ENCODE measurements around the gene GLI3. TPM values are rescaled to one million over a fixed set of nuclear protein-coding genes. Genes with fewer than 3 reads are reported as not detected.

GLI3 gene
- total RNA-seq, 1 experiment from 2014 or later = 46.2 TPM

DNA sequence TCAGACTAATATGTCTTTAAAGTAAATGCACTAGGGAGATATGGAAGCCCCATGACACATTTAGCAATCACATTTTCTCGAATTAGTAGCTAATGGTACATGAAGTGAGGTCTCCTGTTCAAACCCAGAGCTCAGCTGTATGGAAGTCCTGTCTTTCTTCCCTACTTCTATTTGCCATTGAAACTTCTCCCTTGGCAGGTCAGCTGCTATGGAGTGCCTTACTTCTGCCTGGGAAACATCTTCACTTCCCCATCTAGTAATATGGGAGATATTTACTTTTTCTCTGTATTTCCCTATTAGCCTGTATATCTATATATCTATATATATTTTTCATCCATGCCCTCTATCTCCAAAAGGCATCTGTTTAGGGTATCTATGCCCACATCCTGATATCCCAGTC, 308.8 kb downstream of the GLI3 start (continued):
- TF ChIP-seq ZNF138 (CRISPR knock-in tag; conservative IDR thresholded peaks at IDR 0.05) = no peak
- no peak for TF ChIP-seq CBFB (CRISPR knock-in tag; IDR thresholded peaks at IDR 0.05; ENCODE audit: low read depth)
- TF ChIP-seq MYBL2 (CRISPR knock-in tag; IDR thresholded peaks at IDR 0.05) = no peak
- no peak for TF ChIP-seq SOX15 (CRISPR knock-in tag; IDR thresholded peaks at IDR 0.05)
- TF ChIP-seq NR3C1 (CRISPR knock-in tag; conservative IDR thresholded peaks at IDR 0.05; ENCODE audit: low read depth) = no peak
- TF ChIP-seq, protein P1, sequence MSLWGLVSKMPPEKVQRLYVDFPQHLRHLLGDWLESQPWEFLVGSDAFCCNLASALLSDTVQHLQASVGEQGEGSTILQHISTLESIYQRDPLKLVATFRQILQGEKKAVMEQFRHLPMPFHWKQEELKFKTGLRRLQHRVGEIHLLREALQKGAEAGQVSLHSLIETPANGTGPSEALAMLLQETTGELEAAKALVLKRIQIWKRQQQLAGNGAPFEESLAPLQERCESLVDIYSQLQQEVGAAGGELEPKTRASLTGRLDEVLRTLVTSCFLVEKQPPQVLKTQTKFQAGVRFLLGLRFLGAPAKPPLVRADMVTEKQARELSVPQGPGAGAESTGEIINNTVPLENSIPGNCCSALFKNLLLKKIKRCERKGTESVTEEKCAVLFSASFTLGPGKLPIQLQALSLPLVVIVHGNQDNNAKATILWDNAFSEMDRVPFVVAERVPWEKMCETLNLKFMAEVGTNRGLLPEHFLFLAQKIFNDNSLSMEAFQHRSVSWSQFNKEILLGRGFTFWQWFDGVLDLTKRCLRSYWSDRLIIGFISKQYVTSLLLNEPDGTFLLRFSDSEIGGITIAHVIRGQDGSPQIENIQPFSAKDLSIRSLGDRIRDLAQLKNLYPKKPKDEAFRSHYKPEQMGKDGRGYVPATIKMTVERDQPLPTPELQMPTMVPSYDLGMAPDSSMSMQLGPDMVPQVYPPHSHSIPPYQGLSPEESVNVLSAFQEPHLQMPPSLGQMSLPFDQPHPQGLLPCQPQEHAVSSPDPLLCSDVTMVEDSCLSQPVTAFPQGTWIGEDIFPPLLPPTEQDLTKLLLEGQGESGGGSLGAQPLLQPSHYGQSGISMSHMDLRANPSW (CRISPR knock-in tag; conservative IDR thresholded peaks at IDR 0.05; ENCODE audit: low read depth) = no peak
- no peak for TF ChIP-seq ZBTB21 (CRISPR knock-in tag; IDR thresholded peaks at IDR 0.05; ENCODE audit: borderline replicate concordance)
- TF ChIP-seq RORB (CRISPR knock-in tag; IDR thresholded peaks at IDR 0.05) = no peak

DNA sequence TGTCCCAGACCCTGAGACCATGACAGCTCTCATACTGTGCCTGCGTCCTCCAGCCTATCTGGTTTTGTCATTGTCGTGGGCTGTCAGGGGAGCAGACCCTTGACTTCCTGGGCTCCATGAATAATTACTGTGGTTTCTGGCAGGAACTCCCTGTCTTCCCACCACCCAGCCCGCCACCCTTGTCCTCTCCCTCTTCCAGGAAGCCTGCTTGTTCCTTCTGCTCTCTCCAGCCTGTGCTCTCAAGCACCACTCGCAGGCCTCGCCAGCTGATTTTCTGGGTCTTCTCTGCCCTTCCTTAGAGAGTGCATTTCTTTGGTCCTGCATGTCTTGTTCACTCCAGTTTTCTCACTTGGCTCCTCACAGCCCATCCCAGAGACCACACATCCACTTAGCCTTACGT, 309.6 kb downstream of the GLI3 start:
- ChIA-PET POLR2A (no interaction called here), CTCF (interaction anchor here (0.6 to 1.0 kb wide), 2 partner anchors 13 to 16 kb away, joined by 3 to 6 read pairs; no protein-coding TSS in a partner anchor)
- Mint-ChIP-seq H3K4me3 (no peak overlapping the region), H3K36me3 (0 out of 2 replicates have a peak, but pooled peaks cover 2% of the 10 kb centered on the region), H3K27me3 (ENCODE audit: low read depth) (no peaks in the 10 kb centered on the region), H3K27ac (no peak overlapping the region), H3K4me1 (peaks cover 14% of the 10 kb centered on the region), H3K9me3 (peaks cover 4% of the 10 kb centered on the region)
- no peak for DNase-seq (ENCODE audit: low spot score)
- ATAC-seq = no peak
- TF ChIP-seq, protein P2, sequence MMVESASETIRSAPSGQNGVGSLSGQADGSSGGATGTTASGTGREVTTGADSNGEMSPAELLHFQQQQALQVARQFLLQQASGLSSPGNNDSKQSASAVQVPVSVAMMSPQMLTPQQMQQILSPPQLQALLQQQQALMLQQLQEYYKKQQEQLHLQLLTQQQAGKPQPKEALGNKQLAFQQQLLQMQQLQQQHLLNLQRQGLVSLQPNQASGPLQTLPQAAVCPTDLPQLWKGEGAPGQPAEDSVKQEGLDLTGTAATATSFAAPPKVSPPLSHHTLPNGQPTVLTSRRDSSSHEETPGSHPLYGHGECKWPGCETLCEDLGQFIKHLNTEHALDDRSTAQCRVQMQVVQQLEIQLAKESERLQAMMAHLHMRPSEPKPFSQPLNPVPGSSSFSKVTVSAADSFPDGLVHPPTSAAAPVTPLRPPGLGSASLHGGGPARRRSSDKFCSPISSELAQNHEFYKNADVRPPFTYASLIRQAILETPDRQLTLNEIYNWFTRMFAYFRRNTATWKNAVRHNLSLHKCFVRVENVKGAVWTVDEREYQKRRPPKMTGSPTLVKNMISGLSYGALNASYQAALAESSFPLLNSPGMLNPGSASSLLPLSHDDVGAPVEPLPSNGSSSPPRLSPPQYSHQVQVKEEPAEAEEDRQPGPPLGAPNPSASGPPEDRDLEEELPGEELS (CRISPR knock-in tag; IDR thresholded peaks at IDR 0.05) = no peak
- no peak for TF ChIP-seq TCF7 (CRISPR knock-in tag; IDR thresholded peaks at IDR 0.05; ENCODE audit: low read depth)
- TF ChIP-seq, protein P3, sequence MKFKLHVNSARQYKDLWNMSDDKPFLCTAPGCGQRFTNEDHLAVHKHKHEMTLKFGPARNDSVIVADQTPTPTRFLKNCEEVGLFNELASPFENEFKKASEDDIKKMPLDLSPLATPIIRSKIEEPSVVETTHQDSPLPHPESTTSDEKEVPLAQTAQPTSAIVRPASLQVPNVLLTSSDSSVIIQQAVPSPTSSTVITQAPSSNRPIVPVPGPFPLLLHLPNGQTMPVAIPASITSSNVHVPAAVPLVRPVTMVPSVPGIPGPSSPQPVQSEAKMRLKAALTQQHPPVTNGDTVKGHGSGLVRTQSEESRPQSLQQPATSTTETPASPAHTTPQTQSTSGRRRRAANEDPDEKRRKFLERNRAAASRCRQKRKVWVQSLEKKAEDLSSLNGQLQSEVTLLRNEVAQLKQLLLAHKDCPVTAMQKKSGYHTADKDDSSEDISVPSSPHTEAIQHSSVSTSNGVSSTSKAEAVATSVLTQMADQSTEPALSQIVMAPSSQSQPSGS (CRISPR knock-in tag; IDR thresholded peaks at IDR 0.05; ENCODE audit: borderline replicate concordance, low read depth) = no peak
- no peak for TF ChIP-seq FOXK1 (CRISPR knock-in tag; IDR thresholded peaks at IDR 0.05)
- TF ChIP-seq, protein P4, sequence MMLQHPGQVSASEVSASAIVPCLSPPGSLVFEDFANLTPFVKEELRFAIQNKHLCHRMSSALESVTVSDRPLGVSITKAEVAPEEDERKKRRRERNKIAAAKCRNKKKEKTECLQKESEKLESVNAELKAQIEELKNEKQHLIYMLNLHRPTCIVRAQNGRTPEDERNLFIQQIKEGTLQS (CRISPR knock-in tag; conservative IDR thresholded peaks at IDR 0.05) = no peak
- TF ChIP-seq, protein P5, sequence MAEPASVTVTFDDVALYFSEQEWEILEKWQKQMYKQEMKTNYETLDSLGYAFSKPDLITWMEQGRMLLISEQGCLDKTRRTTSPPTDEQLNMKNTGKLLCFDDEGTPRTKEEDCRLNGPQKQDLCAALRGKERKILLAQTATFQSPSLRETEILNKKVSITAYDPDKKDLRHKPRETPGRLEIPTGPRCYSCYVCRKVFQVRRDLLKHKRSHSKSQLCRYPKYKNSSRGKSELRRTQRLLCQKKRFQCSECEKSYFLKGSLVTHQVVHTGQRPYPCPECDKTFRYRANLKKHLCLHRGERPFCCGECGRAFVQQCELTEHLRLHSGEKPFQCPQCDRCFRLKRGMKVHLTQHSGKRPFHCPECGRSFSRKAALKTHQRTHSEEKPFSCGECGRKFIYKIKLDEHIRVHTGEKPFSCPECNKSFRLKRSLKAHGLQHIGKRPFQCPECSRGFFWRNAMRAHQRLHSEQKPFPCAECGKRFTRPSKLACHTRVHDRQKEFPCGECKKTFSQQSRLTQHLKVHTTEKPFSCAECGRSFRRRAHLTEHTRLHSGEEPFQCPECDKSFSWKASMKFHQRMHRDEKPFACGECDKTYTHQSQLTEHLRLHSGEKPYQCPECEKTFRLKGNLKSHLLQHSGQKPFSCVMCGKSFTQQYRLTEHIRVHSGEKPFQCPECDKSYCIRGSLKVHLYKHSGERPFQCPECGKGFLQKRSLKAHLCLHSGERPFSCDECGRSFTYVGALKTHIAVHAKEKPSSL (CRISPR knock-in tag; conservative IDR thresholded peaks at IDR 0.05) = no peak
- TF ChIP-seq, protein P6, sequence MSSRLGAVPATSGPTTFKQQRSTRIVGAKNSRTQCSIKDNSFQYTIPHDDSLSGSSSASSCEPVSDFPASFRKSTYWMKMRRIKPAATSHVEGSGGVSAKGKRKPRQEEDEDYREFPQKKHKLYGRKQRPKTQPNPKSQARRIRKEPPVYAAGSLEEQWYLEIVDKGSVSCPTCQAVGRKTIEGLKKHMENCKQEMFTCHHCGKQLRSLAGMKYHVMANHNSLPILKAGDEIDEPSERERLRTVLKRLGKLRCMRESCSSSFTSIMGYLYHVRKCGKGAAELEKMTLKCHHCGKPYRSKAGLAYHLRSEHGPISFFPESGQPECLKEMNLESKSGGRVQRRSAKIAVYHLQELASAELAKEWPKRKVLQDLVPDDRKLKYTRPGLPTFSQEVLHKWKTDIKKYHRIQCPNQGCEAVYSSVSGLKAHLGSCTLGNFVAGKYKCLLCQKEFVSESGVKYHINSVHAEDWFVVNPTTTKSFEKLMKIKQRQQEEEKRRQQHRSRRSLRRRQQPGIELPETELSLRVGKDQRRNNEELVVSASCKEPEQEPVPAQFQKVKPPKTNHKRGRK (CRISPR knock-in tag; IDR thresholded peaks at IDR 0.05; ENCODE audit: borderline replicate concordance) = no peak
- TF ChIP-seq ZNF416 (CRISPR knock-in tag; IDR thresholded peaks at IDR 0.05) = no peak
- TF ChIP-seq MYBL2 (CRISPR knock-in tag; IDR thresholded peaks at IDR 0.05) = no peak
- TF ChIP-seq, protein P7, sequence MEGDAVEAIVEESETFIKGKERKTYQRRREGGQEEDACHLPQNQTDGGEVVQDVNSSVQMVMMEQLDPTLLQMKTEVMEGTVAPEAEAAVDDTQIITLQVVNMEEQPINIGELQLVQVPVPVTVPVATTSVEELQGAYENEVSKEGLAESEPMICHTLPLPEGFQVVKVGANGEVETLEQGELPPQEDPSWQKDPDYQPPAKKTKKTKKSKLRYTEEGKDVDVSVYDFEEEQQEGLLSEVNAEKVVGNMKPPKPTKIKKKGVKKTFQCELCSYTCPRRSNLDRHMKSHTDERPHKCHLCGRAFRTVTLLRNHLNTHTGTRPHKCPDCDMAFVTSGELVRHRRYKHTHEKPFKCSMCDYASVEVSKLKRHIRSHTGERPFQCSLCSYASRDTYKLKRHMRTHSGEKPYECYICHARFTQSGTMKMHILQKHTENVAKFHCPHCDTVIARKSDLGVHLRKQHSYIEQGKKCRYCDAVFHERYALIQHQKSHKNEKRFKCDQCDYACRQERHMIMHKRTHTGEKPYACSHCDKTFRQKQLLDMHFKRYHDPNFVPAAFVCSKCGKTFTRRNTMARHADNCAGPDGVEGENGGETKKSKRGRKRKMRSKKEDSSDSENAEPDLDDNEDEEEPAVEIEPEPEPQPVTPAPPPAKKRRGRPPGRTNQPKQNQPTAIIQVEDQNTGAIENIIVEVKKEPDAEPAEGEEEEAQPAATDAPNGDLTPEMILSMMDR (IDR thresholded peaks at IDR 0.05) = no peak
- TF ChIP-seq, protein P8, sequence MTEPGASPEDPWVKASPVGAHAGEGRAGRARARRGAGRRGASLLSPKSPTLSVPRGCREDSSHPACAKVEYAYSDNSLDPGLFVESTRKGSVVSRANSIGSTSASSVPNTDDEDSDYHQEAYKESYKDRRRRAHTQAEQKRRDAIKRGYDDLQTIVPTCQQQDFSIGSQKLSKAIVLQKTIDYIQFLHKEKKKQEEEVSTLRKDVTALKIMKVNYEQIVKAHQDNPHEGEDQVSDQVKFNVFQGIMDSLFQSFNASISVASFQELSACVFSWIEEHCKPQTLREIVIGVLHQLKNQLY (CRISPR knock-in tag; IDR thresholded peaks at IDR 0.05) = no peak
- TF ChIP-seq, protein P9, sequence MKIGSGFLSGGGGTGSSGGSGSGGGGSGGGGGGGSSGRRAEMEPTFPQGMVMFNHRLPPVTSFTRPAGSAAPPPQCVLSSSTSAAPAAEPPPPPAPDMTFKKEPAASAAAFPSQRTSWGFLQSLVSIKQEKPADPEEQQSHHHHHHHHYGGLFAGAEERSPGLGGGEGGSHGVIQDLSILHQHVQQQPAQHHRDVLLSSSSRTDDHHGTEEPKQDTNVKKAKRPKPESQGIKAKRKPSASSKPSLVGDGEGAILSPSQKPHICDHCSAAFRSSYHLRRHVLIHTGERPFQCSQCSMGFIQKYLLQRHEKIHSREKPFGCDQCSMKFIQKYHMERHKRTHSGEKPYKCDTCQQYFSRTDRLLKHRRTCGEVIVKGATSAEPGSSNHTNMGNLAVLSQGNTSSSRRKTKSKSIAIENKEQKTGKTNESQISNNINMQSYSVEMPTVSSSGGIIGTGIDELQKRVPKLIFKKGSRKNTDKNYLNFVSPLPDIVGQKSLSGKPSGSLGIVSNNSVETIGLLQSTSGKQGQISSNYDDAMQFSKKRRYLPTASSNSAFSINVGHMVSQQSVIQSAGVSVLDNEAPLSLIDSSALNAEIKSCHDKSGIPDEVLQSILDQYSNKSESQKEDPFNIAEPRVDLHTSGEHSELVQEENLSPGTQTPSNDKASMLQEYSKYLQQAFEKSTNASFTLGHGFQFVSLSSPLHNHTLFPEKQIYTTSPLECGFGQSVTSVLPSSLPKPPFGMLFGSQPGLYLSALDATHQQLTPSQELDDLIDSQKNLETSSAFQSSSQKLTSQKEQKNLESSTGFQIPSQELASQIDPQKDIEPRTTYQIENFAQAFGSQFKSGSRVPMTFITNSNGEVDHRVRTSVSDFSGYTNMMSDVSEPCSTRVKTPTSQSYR (CRISPR knock-in tag; IDR thresholded peaks at IDR 0.05) = no peak
- no peak for TF ChIP-seq FOXP1 (CRISPR knock-in tag; IDR thresholded peaks at IDR 0.05; ENCODE audit: borderline replicate concordance)

Measured in WTC11 (cell line).